ENCODE measurements around the gene BCL6B. TPM values are rescaled to one million over a fixed set of nuclear protein-coding genes. Genes with fewer than 3 reads are reported as not detected.

The BCL6B gene
- total and polyA plus RNA-seq, 10 of the 15 experiments (the other 5 are each of a cell fraction or from before 2014, with no cell fraction given) = 0.06 to 0.85 (median 0.11) TPM; not detected in 1

GRCh38 chr17:7014995-7015958, 7.6 kb upstream of the BCL6B start (continued):
- TF ChIP-seq USF1 (IDR thresholded peaks at IDR 0.05; ENCODE audit: borderline replicate concordance, extremely low read length, insufficient read depth, low read depth, low read length) (peak; percentile 52), NFIC (IDR thresholded peaks at IDR 0.05; ENCODE audit: low read depth, low read length) (0 out of 2 replicates have a peak, but pooled peaks have one; percentile 25), CREM (IDR thresholded peaks at IDR 0.05; ENCODE audit: low read depth) (peak; percentile 51; the same call in 1 of the 2 replicates), IKZF1 (conservative IDR thresholded peaks at IDR 0.05) (peak; percentile 70), IKZF2 (IDR thresholded peaks at IDR 0.05) (peak; percentile 68 to 72), STAT3 (IDR thresholded peaks at IDR 0.05; ENCODE audit: low read depth, low read length) (no peak), POU2F2 (IDR thresholded peaks at IDR 0.05; ENCODE audit: borderline replicate concordance, low read depth, low read length) (peak; percentile 44; the same call in 2 of the 3 replicates), MEF2A (IDR thresholded peaks at IDR 0.05; ENCODE audit: insufficient read depth, low read depth, low read length) (0 out of 2 replicates have a peak, but pooled peaks have one; percentile 30), MLLT1 (IDR thresholded peaks at IDR 0.05) (peak; percentile 80), SMARCA5 (IDR thresholded peaks at IDR 0.05) (peak; percentile 98), POLR2A (IDR thresholded peaks at IDR 0.05; ENCODE audit: low read depth, low read length) (peak; percentile 70), MTA2 (IDR thresholded peaks at IDR 0.05; ENCODE audit: low read depth) (peak; percentile 30; the same call in 1 of the 2 replicates), PAX5 (IDR thresholded peaks at IDR 0.05; ENCODE audit: borderline replicate concordance, low read depth, low read length) (peak; percentile 42; the same call in 1 of the 2 replicates), SRF (IDR thresholded peaks at IDR 0.05; ENCODE audit: low read depth in 2 of 2, low read length in 2 of 2) (0 out of 4 replicates have a peak, but pooled peaks of 1 of the 2 experiments have one; percentile 13), FOXK2 (IDR thresholded peaks at IDR 0.05) (no peak), CREB1 (IDR thresholded peaks at IDR 0.05; ENCODE audit: low read depth) (0 out of 2 replicates have a peak, but pooled peaks have one; percentile 18), EED (IDR thresholded peaks at IDR 0.05; ENCODE audit: low read depth) (peak; percentile 35; the same call in 1 of the 2 replicates), GATAD2B (conservative IDR thresholded peaks at IDR 0.05; ENCODE audit: low read depth) (0 out of 2 replicates have a peak, but pooled peaks have one; percentile 71), ELK1 (IDR thresholded peaks at IDR 0.05; ENCODE audit: low read depth, low read length) (0 out of 2 replicates have a peak, but pooled peaks have one; percentile 2), MEF2B (IDR thresholded peaks at IDR 0.05; ENCODE audit: partially characterized antibody, poor library complexity, severe bottlenecking) (peak; percentile 39)
- TF ChIP-seq, protein P1, sequence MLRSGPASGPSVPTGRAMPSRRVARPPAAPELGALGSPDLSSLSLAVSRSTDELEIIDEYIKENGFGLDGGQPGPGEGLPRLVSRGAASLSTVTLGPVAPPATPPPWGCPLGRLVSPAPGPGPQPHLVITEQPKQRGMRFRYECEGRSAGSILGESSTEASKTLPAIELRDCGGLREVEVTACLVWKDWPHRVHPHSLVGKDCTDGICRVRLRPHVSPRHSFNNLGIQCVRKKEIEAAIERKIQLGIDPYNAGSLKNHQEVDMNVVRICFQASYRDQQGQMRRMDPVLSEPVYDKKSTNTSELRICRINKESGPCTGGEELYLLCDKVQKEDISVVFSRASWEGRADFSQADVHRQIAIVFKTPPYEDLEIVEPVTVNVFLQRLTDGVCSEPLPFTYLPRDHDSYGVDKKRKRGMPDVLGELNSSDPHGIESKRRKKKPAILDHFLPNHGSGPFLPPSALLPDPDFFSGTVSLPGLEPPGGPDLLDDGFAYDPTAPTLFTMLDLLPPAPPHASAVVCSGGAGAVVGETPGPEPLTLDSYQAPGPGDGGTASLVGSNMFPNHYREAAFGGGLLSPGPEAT (IDR thresholded peaks at IDR 0.05; ENCODE audit: low read depth) = peak; percentile 82; the same call in 1 of the 2 replicates
- TF ChIP-seq, protein P2, sequence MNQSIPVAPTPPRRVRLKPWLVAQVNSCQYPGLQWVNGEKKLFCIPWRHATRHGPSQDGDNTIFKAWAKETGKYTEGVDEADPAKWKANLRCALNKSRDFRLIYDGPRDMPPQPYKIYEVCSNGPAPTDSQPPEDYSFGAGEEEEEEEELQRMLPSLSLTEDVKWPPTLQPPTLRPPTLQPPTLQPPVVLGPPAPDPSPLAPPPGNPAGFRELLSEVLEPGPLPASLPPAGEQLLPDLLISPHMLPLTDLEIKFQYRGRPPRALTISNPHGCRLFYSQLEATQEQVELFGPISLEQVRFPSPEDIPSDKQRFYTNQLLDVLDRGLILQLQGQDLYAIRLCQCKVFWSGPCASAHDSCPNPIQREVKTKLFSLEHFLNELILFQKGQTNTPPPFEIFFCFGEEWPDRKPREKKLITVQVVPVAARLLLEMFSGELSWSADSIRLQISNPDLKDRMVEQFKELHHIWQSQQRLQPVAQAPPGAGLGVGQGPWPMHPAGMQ (IDR thresholded peaks at IDR 0.05; ENCODE audit: borderline replicate concordance) = no peak

All from GM12878 (cell line).